Central memory CD4-positive, alpha-beta T cell (primary cell): ENCODE results near the gene RAB43.
A peak's percentile ranks its signal among the peaks of the same experiment; 100 is the strongest.
"Not testable (repeated sequence)": the region's sequence is repeated elsewhere in the genome, so short reads cannot be mapped to it uniquely, and the experiment has no call there.

Experiments used
- DNase-seq: peaks from one replicate; pipeline ENCODE4 v3.0.0; 2022

Gene RAB43

DNA sequence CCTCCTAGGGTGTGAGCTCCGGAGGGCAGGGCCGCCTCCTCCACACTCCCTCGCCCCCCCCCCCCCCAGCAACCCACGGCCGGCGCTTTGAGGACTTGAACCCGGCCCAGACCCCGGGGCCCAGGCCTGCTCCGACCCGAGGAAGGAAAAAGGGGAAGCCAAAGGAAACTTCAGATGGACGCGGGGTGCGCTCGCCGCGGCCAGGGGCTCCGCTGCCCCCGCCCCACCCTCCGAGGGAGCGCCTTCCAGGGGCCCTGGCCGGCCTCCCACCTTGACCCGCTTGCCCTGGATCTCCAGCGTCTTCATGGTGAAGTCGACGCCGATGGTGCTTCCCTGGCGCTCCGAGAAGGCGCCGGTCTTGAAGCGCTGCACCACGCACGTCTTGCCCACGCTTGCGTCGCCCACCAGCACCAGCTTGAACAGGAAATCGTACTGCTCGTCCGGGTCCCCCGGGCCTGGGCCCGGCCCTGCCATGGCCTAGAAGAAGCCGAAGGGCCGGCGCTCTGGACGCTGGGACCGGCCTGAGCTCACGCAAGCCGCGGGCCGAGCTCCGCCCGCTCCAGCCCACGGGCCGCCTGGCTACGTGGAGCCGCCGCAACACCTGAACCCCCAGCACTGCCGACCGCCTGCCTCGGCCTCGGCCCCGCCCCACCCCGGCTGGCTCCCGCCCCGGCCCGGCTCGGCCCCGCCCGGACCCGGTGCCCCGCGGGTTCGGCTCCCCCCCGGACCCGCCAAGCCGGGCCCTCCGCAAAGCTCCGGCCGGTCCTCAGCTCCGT lies 400 bp downstream of the RAB43 start:
- peak; percentile 38 for DNase-seq

DNA sequence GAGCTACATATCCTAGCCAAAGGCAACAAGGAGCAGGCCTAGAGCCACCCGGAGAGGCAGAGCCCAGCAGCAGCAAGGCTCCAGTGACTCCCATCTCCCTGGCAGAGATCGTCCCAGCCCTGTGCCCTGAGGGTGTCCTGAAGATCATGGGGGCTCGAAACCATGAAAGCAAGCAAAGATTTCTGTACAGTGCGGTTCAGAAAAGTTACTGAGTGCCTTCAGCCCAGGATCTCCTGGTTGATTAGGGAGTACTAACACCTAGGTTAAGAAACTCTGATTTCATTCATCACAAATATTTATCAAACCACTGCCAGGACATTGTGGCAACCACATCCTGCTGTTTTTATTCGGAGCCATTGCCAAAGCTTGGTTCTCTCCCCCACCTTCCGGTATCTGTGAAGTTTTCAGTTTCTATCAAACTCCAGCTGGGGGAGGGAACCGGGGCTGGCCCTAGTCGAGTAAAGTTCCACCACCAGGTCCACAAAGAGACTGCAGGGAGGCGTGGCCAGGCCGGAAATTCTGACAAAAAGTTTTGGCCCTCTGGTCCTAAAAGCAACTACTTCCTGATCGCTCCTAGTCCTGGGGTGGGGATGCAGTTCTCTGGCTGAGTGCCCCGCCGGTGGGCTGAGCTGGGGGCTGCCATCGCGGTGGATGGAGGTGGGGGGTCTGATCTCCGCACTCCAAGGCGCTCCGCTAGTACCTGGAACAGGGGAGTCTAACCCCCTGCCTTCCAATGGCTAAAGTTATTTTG lies 1.2 kb downstream of the RAB43 start:
- DNase-seq: peak; percentile 95

DNA sequence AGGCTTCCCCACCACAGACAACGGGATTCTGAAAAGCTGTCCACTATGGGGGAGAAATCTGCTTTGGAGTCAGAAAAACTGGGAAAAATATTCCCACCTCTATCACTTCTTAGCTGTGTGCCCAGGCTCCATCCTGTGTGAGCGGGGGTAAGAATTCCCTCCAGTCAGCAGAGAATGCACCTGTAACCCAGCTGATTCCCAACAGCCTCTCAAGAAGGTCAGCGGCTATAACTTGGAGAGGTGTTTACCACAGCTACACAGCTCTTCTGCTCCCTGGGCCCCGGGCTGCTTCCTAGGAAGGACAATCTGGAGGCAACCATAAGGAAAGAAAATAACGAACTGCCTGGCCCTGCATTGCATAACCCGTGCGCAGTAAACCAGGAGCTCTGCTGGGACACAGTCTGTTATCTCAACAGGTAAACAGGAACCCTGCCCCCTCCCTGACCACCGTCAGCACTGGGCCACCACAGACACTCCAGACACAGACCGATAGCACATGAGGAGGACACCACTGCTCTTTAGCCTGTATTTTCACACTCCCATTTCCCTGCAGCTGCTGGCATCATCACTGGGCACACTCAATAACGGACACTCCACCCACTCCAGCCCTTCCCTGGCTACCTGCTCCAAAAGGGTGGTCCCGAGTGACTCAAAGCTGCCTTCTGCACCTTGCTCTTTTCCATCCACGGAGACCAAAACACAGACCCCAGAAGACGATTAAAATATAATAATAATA lies 2.1 kb downstream of the RAB43 start:
- no peak for DNase-seq

DNA sequence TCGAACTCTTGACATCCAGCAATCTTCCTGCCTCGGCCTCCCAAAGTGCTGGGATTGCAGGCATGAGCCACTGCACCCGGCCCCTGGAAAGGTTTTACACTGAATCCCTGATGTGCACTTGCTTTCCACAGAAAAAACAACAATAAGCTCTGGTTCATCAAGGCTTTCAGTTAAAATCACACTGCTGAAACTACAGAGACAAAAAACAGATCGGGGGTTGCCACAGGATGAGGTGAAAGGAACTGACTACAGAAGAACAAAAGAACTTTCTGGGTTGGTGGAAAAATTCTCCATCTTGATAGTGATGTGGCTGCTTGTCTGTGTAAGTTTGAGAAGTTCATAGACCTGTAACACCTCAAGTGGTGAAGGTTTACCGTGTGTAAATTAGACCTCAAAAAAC lies 2.9 kb downstream of the RAB43 start:
- peak; percentile 88 for DNase-seq

DNA sequence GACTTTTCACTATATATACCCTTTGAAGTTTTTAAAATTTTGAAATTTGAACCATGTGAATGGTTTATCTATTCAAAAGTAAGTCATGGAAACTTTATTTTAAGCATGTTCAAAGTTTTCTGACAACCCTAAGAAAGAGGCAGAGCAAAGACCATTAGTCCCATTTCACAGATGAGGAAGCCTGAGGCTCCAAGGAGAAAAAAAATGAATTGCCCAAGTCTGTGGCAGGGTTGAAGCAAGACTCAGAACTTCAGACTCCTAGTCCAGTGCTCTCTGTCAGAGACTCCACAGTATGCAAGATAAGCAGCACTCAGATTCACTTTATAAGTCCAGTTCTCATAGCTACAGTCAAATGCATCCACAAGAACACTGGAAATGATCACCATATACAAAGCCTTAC lies 4.5 kb downstream of the RAB43 start:
- no peak for DNase-seq

DNA sequence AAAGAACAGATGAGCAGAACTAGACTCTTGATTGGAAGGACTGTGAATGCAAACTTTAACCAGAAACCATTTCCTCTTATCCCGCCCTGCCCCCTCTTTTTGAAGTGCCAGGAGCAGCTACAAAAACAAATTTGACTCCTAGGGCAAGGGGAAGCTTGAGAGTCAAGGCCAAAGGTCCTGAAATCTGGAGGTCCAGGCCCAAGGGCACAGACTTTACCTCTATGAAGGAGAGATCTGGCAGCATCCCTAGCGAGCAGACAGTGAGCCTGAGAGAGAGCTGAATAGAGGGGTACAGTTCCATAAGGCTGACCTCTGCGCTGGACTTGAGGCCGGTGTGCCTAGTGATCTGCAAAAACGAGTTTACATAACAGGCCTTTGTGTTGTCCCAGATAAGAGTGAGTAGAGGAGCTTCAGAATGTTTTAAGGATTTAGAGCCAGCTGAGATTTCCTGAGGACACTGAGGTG lies 5.1 kb downstream of the RAB43 start:
- peak; percentile 20 for DNase-seq

DNA sequence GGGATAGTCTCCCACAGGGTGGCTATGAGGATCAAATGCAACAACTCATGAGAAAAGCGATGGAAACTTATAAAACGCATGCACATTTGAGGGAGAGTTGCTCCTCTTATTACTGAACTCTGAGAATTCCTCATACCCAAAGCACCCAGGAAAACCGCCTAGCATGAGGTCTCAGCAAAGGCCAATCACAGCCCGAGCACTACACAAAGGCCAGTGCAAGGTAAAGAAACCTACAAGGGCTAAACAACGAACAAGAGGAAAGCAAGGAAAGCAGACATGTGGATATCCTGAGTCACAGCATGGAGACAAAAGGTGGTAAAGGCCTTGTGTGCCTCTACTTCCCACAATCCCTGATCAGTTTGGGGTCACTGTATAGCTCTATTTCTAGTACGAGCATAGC lies 7.1 kb downstream of the RAB43 start:
- no peak for DNase-seq

DNA sequence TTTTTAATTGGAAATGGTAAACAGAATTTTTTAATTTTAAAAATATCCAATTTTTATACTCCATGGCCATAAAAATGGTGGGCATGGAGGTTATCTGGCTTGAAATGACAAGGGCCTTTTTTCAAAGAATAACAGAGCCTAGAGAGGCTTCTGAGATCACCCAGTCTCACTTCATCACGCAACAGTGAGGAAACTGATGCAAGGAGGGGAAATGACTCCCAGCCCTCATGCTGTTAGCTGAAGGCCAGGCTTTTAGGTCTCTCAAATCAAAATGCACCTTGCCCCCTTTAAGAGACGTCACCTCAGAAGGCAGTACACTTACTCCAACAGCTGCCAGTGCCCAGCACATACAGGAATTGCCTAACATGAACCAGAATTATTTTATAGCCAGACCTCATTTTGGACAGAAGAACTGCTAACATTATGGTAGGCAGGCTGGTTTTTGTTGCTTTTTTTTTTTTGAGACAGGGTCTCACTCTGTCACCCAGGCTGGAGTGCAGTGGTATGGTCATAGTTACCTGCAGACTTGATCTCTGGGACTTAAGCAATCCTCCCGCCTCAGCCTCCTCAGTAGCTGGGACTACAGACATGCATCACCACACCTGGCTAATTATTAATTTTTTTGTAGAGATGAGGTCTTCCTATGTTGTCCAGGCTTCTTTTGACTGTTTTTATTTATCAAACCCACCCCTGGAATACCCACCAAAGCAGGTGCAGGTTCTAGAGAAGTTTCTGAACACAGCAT lies 9.1 kb downstream of the RAB43 start:
- DNase-seq: no peak

DNA sequence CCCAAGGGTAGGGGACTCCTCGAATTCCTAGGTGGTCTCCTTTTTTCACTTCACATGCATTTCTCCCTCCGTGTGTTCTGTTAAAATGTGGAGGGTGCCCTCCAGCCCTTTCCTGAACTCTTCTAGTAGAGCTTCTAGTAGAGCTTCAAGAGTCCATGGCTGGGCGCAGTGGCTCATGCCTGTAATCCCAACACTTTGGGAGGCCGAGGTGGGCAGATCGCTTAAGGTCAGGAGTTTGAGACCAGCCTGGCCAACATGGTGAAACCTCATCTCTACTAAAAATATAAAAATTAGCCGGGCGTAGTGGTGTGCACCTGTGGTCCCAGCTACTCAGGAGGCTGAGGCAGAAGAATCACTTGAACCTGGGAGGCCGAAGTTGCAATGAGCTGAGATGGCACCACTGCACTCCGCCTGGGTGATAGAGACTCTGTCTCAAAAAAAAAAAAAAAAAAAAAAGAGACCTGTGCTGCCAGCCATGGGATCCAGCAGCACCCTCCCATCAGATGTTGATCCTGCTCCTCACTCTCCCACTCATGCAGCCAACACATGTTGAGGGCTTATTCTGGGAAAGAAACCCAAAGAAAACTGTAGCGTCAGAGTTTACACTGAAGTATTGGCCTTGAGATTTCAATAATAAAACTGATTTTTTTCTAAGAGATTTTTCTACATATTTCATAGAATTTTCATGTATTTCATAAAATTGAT lies 10.4 kb downstream of the RAB43 start:
- DNase-seq: not testable (repeated sequence)

DNA sequence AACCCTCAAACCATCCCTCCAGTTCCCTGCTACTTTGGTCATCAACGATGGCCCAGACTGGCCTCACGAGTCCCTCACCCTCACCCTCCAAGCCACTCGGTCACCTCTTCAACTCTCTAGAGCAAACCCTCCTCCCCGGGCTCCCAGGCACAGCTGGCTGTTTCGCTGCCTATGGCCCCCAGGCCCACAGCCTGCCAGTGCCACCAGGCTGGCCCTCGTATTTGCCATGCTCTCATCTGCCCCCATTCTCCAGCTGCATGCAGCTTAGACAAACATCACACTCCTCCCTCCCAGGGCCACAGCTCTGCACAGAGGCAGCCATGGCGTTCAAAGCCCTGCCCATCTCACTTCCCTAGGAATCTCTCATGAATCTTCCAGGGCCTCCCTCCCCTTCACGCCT lies 13.8 kb downstream of the RAB43 start:
- no peak for DNase-seq

DNA sequence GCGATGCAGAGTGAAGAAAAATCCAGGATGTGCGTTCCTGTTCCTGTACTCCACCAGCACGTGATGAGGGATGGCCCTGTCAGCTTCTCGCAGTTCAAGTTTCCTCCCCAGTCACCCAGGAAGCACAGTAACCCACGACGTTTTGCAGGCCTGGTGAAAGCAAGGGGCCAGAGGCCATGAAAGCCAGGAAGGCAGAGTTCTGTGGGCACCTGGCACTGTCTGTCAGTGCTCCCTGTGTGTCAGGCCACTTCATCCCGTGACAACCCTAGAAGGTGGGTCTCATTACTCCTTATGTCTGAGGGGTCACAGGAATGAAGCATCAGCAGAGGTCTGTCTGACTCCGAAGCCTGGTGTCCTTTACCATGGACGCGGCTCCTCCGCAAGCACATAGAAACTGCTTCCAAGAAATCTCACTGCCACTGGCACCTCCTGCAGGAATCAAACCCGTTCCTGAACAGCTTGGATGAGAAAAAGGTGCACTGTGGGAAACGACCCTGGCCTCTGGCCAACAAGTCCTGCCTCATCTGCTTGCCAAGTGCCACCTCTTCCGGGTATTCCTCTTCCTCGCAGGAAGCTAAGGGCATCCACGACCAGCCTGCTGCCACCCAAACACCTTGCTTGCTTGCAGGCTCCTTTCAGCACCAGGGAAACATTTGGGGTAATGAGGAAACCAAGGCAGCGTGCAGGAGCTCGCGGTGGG lies 14.6 kb downstream of the RAB43 start:
- DNase-seq: no peak

DNA sequence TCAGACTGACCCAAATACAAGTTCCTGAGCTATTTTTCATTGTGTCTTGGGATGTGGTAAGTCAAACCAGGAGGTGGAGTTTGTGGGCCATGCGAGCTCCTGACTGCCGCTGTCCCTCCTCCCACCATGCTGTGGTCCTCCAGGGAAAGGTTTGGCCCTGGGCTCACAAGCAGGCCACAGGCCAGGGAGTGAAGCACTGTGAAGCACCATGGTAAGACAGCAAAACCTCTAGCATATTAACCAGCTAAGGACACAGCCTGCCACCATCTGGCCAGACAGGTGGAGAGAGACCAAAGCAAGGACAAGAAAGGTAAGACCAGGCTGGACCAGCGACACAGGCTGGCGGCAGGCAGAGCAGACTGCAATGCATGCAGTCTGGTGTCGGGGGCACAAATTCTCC lies 15.3 kb downstream of the RAB43 start:
- no peak for DNase-seq

DNA sequence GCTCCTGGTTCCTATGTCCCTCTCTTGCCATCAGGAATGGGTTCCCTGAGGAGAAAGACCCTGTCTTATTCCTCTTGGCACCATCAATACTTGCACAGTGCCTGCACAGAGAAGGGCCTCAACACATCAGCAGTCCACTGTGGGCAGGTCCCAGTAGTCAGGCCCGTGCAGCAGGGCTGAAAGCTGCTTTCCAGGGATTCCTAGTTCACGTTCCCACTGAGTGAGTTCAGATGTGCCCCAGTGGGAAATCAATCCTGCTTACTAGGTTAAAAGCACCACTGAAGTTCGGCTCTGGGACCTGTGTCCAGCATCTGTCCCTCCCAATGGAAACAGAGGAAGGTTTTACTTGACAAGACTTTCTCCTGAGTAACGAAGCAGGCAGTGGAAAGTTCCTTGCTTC lies 15.7 kb downstream of the RAB43 start:
- DNase-seq: no peak

DNA sequence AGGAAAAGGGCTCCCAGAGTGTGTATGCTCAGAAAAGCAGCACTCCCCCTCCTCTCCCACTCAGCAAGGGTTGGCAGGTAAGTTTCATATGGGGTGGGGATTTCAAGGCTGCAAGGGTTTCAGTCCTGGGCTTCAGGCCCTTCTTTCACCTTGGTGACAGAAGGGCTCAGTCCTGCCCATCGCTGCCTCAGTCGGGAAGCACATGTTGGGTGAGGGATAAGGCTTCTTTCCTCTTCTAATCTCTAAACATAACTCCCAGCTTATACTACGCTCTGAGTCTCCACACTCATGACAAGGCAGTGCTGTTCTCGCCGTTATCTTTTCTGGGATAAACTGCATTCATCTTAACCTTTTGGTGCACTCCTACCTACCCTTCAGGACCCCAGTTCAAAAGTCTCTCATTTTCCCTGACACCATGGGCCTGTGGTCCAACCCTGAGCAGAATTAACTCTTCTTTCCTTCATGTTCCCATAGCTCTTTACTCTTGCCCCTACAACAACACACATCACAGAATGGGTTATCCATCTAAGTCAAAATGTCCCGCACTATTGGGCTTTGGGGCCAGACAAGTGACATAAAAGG lies 17.0 kb downstream of the RAB43 start:
- DNase-seq: no peak

DNA sequence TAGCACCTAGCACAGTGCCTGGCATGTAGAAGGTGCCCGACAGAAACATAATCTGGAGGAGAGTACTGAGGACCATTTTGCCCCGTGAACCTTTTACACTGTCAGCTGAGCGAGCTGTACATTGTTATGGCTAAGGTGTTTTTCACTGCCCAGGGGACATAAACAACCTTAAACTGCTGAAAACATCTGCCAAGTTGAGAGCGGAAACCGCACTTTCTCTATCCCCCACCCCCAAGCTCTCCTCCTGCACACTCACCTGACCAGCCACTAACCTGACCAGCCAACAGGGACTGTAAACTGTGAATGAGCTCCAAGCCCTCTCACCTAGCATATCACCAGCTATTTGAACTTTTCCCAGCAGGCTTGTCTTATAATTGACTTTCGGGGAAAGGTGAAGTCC lies 17.6 kb downstream of the RAB43 start:
- no peak for DNase-seq

DNA sequence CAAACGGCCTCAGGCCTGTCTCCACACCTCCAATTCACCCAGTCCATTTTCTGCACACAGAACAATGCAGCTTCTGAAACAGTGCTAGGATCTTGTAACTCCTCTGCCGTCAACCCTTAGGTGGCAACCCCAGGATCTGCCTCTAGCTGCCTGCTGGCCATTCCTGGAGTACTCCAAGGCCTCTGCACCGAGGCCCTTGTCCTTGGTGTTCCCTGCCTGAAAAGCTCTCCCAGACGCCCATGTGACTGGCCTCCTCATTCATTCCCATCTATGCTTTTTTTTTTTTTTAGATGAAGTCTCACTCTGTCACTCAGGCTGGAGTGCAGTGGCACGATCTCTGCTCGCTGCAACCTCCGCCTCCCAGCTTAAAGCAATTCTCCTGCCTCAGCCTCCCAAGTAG lies 18.3 kb downstream of the RAB43 start:
- DNase-seq: no peak

DNA sequence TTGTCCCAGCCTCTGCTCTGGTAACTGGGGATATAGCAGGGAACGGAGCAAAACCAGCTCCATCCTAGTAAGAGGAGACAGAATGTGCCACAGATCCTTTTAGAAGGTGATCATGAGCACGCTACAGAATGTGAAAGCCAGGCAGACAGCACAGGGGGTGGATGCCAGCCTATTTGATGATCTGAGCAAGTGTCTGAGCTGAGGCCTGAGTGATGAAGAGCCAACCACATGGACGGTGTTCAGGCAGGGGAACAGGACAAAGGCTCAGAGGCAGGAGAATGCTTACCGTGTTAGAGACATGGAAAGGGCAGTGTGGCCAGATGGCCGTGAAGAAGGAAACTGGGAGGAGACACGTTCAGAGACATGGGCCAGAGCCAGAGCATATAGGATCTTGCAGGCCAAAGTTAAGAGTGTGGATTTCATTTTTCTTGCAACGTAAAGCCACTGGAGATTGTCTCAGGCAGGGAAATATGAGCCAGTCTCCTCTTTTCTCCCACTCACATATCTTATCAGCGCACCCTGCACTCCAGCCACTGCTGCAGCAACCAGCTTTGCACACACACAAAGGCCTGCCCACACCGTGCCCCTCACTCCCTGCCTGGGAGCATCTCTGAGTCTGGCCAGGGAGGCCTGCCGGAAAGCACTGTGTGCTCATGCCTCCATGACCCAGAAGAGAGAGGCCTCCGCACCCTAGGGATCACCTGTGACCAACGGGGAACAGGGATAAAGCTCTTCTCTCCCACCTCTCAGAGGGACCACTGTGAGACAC lies 20.1 kb downstream of the RAB43 start:
- DNase-seq: no peak

DNA sequence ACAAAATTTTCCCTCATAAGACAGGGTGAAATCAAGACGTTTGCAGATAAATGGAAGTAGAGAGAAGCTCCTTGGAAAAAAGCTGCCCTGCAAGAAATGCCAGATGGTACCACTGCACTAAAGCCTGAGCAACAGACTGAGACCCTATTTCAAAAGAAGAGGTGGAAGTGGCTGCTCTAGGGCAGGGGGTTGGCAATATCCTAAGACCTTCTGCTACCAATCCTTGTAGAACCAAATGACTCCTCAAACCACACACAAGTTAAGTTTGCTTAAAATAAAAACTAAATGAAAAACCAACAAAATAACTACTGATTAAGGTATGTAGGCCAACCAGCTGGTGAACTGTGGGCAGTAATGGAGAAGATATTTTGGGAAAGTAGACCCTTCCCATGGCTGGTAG lies 21.3 kb downstream of the RAB43 start:
- DNase-seq: no peak

DNA sequence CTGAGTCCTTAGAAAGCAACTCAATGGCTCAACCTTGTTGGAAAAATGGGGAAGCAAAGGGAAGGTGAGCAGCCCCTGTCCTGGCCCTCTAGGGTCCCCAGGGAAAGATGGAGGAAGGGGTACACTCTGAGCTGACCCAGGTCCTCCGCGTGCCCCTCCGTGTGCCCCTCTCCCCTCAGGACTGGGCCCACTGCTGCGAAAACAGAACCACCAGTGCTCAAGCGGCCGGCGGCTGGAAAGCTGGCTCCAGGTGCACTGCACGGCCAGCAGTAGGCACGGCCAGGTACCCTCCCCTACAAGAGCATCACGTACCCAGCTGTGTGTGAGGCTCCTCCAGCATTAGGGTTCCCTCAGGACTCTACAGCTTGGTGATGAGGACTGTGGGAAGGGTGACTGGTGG lies 26.3 kb downstream of the RAB43 start:
- DNase-seq: no peak

DNA sequence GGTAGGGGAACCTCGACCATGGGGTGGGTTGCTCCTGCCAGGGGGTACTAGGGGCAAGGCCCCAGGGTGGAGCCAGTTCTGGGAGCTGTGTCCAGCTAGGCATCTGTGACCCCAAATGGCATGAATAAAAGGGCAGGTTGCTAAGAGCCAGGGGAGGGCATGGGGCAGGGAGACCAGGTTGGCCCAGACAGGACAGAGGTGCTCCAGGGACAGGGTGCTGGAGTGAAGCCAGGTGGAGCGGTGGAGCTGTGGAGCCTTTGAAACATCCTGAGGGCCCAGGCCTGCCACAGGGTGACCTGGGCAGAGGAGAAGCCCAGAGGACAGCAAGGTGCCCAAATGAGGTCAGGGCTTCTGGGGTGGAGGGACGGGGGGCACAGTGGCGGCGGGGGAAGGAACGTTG lies 33.3 kb downstream of the RAB43 start:
- not testable (repeated sequence) for DNase-seq
